ENCODE results near the gene USP49.
"Not testable (repeated sequence)": the region's sequence is repeated elsewhere in the genome, so short reads cannot be mapped to it uniquely, and the experiment has no call there.

USP49 gene

DNA sequence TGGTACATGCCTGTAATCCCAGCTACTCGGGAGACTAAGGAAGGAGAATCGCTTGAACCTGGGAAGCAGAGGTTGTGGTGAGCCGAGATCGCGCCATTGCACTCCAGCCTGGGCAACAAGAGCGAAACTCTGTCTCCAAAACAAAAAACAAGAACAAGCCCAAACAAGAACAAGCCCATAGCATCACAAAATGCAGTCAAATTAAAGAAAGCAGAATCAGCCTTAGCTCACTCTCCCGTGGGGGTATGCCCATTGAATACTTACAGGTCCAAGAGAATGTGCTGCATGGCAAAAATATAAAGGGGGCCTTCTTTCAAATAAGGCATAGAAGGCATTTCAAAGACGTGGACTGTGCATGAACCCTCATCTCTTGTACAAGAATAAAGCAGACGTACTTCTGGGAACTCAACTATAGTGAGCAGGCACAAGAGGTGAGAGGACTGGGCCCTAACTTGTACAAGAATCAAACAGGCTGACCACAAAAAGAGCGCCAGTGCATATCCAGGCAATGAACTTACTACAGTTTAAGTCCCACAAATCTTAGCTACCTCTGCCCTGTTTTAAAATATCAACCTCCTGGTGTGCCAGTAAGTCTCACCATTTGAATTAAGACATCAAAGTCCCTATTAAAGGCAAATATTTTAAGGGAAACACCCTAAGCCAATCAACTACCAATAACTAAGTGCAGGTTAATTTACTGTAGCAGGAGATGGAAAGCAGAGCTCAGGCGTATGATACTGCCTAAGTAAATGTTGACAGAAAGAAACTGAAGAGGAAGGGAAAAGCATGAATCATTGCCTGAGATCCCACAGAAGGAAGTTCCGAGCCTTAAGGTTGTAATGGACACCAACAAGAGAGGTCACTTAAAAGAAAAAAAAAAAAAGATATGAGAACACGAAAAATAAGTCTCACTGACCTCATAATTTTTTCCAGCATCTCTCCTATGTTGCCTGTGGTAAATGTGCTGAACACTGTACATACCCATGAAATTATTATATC, 70.3 kb downstream of the USP49 start:
- H3K27ac ChIP-seq (ENCODE audit: low read depth, low read length), result no peak overlapping the region
- H3K4me3 ChIP-seq (ENCODE audit: low read depth, low read length), result no peak overlapping the region
- H3K9me3 ChIP-seq (ENCODE audit: control insufficient read depth, insufficient read depth, low read depth, low read length), result no peaks in the 10 kb centered on the region
- no peaks in the 10 kb centered on the region for H3K36me3 ChIP-seq (ENCODE audit: control insufficient read depth, insufficient read depth, low read length)
- no peak overlapping the region for H3K9ac ChIP-seq (ENCODE audit: low read length)
- H3K4me1 ChIP-seq (ENCODE audit: control insufficient read depth, insufficient read depth, low read length), result no peaks in the 10 kb centered on the region
- H3K27me3 ChIP-seq (ENCODE audit: control insufficient read depth, insufficient read depth, low read length), result no peaks in the 10 kb centered on the region

DNA sequence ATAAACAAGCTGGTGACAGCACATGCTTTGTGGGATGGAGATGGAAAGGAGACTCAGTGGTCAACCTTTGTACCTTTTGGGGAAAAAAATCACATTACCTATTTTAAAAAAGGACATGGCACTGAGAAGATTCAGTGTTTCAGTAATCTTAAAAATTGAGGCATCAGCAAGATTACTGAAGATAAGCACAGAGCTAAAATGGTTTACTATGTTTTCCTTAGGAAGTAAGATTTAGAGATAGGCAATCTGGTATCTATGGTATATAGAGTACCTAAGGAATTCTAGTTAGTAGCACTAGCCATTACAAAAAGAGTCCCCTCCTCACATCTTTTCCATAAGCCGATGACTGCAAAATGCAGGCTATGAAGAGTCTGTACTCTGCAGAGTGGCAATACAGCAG, 72.0 kb downstream of the USP49 start:
- H3K36me3 ChIP-seq (ENCODE audit: control insufficient read depth, insufficient read depth, low read length), result no peaks in the 10 kb centered on the region
- no peak overlapping the region for H3K9ac ChIP-seq (ENCODE audit: low read length)
- H3K9me3 ChIP-seq (ENCODE audit: control insufficient read depth, insufficient read depth, low read depth, low read length), result no peaks in the 10 kb centered on the region
- no peak overlapping the region for H3K27ac ChIP-seq (ENCODE audit: low read depth, low read length)
- H3K4me3 ChIP-seq (ENCODE audit: low read depth, low read length), result no peak overlapping the region
- no peaks in the 10 kb centered on the region for H3K27me3 ChIP-seq (ENCODE audit: control insufficient read depth, insufficient read depth, low read length)
- H3K4me1 ChIP-seq (ENCODE audit: control insufficient read depth, insufficient read depth, low read length), result no peaks in the 10 kb centered on the region

DNA sequence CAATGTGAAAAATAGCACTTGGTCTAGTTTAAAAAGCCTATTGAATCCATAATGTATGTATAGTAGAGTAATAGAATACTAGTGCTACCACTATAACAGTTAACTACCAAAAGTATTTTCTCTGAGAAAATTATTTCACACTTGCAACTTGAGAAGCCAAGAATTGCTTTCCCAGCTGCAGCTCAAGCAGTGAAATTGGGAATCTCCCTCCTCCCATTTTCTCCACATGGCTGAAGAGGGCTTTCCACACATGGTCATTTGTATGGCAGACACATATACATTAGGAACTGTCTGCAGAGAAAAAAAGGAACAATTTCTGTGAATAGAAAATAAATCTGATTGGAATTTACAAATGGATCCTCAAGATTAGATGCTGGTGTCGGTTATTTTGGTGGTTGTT, 73.2 kb downstream of the USP49 start:
- H3K4me1 ChIP-seq (ENCODE audit: control insufficient read depth, insufficient read depth, low read length), result no peaks in the 10 kb centered on the region
- no peaks in the 10 kb centered on the region for H3K27me3 ChIP-seq (ENCODE audit: control insufficient read depth, insufficient read depth, low read length)
- H3K9ac ChIP-seq (ENCODE audit: low read length), result no peak overlapping the region
- no peak overlapping the region for H3K4me3 ChIP-seq (ENCODE audit: low read depth, low read length)
- H3K27ac ChIP-seq (ENCODE audit: low read depth, low read length), result no peak overlapping the region
- no peaks in the 10 kb centered on the region for H3K36me3 ChIP-seq (ENCODE audit: control insufficient read depth, insufficient read depth, low read length)
- H3K9me3 ChIP-seq (ENCODE audit: control insufficient read depth, insufficient read depth, low read depth, low read length), result no peaks in the 10 kb centered on the region

DNA sequence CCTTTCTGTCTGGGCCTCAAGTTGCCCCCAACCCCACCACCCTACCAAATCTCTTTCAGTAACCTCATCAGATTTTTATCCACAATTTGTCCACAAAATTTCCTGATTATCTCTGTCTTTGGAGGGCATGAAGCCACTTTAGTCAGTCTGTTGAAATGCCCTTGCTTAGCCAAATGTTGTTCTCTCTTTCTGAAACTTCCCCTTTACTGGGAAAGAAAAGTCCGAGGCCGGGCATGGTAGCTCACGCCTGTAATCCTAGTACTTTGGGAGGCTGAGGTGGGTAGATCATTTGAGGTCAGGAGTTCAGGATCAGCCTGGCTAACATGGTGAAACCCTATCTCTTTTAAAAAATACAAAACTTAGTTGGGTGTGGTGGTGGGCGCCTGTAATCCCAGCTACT, 73.9 kb downstream of the USP49 start:
- H3K4me3 ChIP-seq (ENCODE audit: low read depth, low read length), result no peak overlapping the region
- H3K27ac ChIP-seq (ENCODE audit: low read depth, low read length), result no peak overlapping the region
- H3K27me3 ChIP-seq (ENCODE audit: control insufficient read depth, insufficient read depth, low read length), result no peaks in the 10 kb centered on the region
- no peaks in the 10 kb centered on the region for H3K9me3 ChIP-seq (ENCODE audit: control insufficient read depth, insufficient read depth, low read depth, low read length)
- no peaks in the 10 kb centered on the region for H3K4me1 ChIP-seq (ENCODE audit: control insufficient read depth, insufficient read depth, low read length)
- H3K36me3 ChIP-seq (ENCODE audit: control insufficient read depth, insufficient read depth, low read length), result no peaks in the 10 kb centered on the region
- no peak overlapping the region for H3K9ac ChIP-seq (ENCODE audit: low read length)

DNA sequence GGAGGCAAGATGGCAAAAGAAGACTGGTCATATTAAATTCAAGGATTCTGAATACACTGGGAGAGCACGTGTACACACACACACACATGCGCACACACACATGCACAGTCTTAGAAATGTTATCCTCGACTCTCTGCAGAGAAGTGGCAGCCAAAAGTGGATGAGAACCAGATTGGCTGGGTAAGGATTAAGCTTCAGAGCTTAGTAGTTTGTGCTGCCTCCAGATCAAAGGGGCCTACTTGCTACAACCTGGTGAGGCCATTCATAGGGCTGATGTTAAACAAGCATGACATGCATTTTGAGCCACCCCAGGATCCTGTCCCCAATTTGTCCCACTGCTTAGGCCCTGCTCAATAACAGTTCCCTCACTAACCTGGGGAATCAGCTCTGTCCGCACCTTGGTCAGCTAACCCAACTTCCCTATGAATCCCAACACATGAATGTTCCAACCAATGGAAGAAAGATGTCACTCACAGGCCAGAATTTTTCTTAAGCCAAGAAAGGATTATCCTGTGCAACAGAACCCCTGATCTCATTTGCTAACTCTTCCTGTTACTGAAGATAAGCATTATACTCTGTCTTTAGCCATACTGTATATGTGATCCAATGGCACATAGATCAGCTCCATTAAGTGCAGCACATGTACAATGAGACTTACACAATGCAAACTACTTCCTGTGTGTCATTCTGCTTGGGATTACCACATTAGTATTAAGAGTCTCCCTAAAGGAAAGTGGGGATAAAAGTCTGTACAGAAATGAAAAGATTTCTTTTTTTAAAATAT, 76.7 kb downstream of the USP49 start:
- no peaks in the 10 kb centered on the region for H3K27me3 ChIP-seq (ENCODE audit: control insufficient read depth, insufficient read depth, low read length)
- H3K9ac ChIP-seq (ENCODE audit: low read length), result no peak overlapping the region
- no peaks in the 10 kb centered on the region for H3K4me1 ChIP-seq (ENCODE audit: control insufficient read depth, insufficient read depth, low read length)
- H3K4me3 ChIP-seq (ENCODE audit: low read depth, low read length), result no peak overlapping the region
- H3K36me3 ChIP-seq (ENCODE audit: control insufficient read depth, insufficient read depth, low read length), result no peaks in the 10 kb centered on the region
- no peak overlapping the region for H3K27ac ChIP-seq (ENCODE audit: low read depth, low read length)
- H3K9me3 ChIP-seq (ENCODE audit: control insufficient read depth, insufficient read depth, low read depth, low read length), result no peaks in the 10 kb centered on the region

DNA sequence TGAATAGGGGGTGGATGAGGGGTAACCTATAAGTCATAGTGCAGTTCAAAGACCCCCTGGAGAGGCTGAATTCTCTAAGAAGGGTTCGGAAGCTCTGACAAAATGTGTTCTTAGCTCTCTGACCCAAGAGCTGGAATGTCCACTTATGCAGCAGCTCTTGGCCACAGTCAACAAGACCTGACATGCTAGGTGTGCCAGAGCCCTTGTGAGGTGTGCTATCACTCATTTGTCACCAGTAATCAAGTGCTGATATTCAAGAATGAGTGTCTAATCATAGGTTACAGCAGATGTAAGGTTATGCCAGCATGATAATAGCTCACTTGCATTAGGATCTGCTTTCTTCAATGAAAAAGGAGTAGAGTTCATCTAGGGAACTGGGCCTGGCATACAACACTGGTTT, 79.6 kb downstream of the USP49 start:
- Histone ChIP-seq H3K9ac (ENCODE audit: low read length) (no peak overlapping the region), H3K9me3 (ENCODE audit: control insufficient read depth, insufficient read depth, low read depth, low read length) (no peaks in the 10 kb centered on the region), H3K4me1 (ENCODE audit: control insufficient read depth, insufficient read depth, low read length) (no peaks in the 10 kb centered on the region), H3K36me3 (ENCODE audit: control insufficient read depth, insufficient read depth, low read length) (no peaks in the 10 kb centered on the region), H3K4me3 (ENCODE audit: low read depth, low read length) (no peak overlapping the region), H3K27ac (ENCODE audit: low read depth, low read length) (no peak overlapping the region), H3K27me3 (ENCODE audit: control insufficient read depth, insufficient read depth, low read length) (no peaks in the 10 kb centered on the region)

DNA sequence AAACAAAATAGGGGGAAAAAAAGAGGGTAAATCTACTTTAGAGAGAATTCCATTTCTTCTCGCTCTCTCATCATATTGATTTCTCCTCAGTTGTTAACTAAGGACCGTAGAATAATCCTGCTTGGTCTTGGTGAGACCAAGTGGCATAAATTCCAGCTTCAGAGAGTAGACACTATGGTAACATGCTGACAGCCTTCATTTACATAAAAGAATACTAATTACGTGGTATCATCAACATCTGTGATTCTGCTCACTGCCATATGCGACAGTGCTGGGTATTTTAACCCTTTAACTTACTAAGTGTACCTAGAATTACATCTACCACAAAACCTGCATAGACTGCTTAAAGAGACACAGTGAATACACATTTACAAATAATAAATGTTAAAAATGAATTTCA, 80.5 kb downstream of the USP49 start:
- no peak overlapping the region for H3K4me3 ChIP-seq (ENCODE audit: low read depth, low read length)
- H3K9me3 ChIP-seq (ENCODE audit: control insufficient read depth, insufficient read depth, low read depth, low read length), result no peaks in the 10 kb centered on the region
- no peaks in the 10 kb centered on the region for H3K4me1 ChIP-seq (ENCODE audit: control insufficient read depth, insufficient read depth, low read length)
- no peaks in the 10 kb centered on the region for H3K36me3 ChIP-seq (ENCODE audit: control insufficient read depth, insufficient read depth, low read length)
- no peak overlapping the region for H3K27ac ChIP-seq (ENCODE audit: low read depth, low read length)
- H3K27me3 ChIP-seq (ENCODE audit: control insufficient read depth, insufficient read depth, low read length), result no peaks in the 10 kb centered on the region
- no peak overlapping the region for H3K9ac ChIP-seq (ENCODE audit: low read length)

DNA sequence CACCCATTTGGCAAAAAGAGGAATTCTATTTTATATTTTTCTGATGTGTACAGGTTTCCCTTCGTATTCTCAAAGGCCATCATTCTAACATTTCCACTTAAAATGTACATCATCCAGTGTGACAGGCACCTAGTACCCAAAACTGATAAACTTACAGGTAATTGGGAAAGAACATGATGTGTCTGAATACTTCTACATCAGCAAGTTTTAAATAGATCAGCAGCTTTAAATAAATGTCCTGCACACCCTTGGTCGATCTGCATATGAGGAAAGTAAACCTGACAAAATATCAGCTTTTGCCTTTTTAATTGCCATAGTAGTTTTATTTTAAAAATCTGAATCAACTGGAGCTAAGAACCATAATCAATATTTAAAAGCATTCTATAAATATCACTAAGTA, 81.2 kb downstream of the USP49 start:
- Histone ChIP-seq H3K36me3 (ENCODE audit: control insufficient read depth, insufficient read depth, low read length) (no peaks in the 10 kb centered on the region), H3K27ac (ENCODE audit: low read depth, low read length) (no peak overlapping the region), H3K4me1 (ENCODE audit: control insufficient read depth, insufficient read depth, low read length) (no peaks in the 10 kb centered on the region)

DNA sequence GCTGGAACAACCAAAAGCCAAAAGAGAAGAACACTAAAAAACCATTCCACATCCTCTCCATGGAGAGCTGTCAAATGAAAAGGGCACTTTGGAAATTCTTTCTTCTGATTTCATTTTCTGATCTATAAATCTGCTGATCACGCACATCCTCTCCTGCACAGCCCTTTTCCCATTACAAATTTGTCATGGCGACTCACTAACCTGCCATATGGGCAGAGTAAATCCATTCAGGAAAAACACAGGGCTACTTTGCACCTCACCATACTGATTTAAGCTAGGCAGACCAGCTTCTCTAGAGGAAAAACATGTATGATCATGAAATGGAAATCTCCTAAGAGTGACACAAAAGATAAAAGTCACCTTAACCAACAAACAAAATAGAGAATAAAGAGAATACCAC, 81.7 kb downstream of the USP49 start:
- Histone ChIP-seq H3K4me1 (ENCODE audit: control insufficient read depth, insufficient read depth, low read length) (no peaks in the 10 kb centered on the region), H3K9me3 (ENCODE audit: control insufficient read depth, insufficient read depth, low read depth, low read length) (no peaks in the 10 kb centered on the region), H3K27ac (ENCODE audit: low read depth, low read length) (no peak overlapping the region), H3K4me3 (ENCODE audit: low read depth, low read length) (no peak overlapping the region), H3K27me3 (ENCODE audit: control insufficient read depth, insufficient read depth, low read length) (no peaks in the 10 kb centered on the region), H3K36me3 (ENCODE audit: control insufficient read depth, insufficient read depth, low read length) (no peaks in the 10 kb centered on the region), H3K9ac (ENCODE audit: low read length) (no peak overlapping the region)

More for the DNA sequence above, 81.2 kb downstream of the USP49 start:
- Histone ChIP-seq H3K27me3 (ENCODE audit: control insufficient read depth, insufficient read depth, low read length) (no peaks in the 10 kb centered on the region), H3K4me3 (ENCODE audit: low read depth, low read length) (no peak overlapping the region), H3K9ac (ENCODE audit: low read length) (no peak overlapping the region), H3K9me3 (ENCODE audit: control insufficient read depth, insufficient read depth, low read depth, low read length) (no peaks in the 10 kb centered on the region)

DNA sequence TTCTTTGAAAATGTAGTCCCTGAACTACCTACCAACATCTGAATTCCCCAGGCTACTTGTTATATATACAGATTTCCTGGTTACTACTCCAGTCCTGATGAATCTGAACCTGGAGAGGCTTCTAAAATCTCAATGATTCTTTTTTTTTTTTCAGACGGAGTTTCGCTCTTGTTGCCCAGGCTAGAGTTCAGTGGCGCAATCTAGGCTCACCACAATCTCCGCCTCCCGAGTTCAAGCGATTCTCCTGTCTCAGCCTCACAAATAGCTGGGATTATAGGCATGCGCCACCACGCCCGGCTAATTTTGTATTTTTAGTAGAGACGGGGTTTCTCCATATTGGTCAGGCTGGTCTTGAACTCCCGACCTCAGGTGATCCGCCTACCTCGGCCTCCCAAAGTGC, 83.2 kb downstream of the USP49 start:
- not testable (repeated sequence) for H3K9me3 ChIP-seq (ENCODE audit: control insufficient read depth, insufficient read depth, low read depth, low read length); H3K27me3 ChIP-seq (ENCODE audit: control insufficient read depth, insufficient read depth, low read length); H3K27ac ChIP-seq (ENCODE audit: low read depth, low read length); H3K4me3 ChIP-seq (ENCODE audit: low read depth, low read length); H3K9ac ChIP-seq (ENCODE audit: low read length); H3K4me1 ChIP-seq (ENCODE audit: control insufficient read depth, insufficient read depth, low read length); H3K36me3 ChIP-seq (ENCODE audit: control insufficient read depth, insufficient read depth, low read length)

DNA sequence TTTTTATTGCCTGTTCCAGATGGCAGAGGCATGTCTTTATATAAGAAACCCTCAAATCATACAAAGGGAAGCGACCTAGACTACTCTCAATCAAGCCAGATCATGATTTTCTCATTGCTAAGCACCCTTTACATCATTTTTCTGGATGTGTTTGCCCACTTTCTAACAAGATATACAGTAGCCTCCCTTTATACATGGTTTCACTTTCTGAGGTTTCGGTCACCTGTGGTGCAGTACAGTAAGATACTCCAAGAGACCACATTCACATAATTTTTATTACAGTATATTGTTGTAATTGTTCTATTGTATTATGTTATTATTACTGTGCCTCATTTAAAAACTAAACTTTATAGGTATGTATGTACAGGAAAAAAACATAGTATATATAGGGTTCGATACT, 84.1 kb downstream of the USP49 start:
- no peaks in the 10 kb centered on the region for H3K27me3 ChIP-seq (ENCODE audit: control insufficient read depth, insufficient read depth, low read length)
- peaks cover 5% of the 10 kb centered on the region; the same call in 1 of the 2 replicates for H3K36me3 ChIP-seq (ENCODE audit: control insufficient read depth, insufficient read depth, low read length)
- no peaks in the 10 kb centered on the region for H3K9me3 ChIP-seq (ENCODE audit: control insufficient read depth, insufficient read depth, low read depth, low read length)
- H3K4me1 ChIP-seq (ENCODE audit: control insufficient read depth, insufficient read depth, low read length), result no peaks in the 10 kb centered on the region
- no peak overlapping the region for H3K4me3 ChIP-seq (ENCODE audit: low read depth, low read length)
- H3K9ac ChIP-seq (ENCODE audit: low read length), result no peak overlapping the region
- H3K27ac ChIP-seq (ENCODE audit: low read depth, low read length), result no peak overlapping the region
